ENCODE measurements around the gene SLC9A1.
"Not testable (repeated sequence)": the region's sequence is repeated elsewhere in the genome, so short reads cannot be mapped to it uniquely, and the experiment has no call there.

SLC9A1 gene

DNA sequence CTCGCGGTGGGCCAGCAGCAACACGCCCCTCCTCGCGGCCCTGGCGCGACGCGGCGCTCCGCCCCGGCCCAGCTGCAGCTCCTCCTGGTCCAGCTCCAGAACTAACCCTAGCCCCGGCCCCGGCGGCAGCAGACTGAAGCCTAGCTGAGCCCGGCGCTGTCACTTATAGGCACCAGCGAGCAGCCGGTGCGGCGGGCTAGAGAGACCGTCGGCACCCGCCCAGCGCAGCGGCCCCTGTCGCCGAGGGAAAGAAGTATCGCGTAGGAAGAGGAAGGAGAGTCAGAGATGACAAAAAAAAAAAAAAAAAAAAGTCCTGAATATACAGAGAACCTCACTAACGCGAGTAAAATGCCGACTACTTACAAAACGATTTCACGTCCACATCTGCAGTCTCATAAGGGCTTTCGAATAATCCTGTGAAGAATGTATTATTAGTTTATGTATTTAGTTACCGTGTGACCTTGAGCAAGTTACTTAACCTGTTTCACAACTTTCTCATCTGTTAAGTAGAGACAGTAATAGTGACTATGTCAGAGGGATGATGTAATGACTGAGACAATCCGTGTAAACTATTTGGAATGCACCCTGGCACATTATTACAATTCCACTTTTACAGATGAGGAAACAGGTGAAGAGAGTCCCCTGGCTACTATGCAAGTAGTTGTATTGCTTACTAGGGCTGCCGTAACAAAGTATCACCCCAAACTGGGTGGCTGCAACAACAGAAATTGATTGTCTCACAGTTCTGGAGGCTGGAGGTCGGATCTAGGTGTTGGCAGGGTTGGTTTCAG, at the start of gene SLC9A1:
TSS of gene SLC9A1 (minus strand) at position 135 of the 791 bp plus-strand sequence. CDS start 791 bp downstream, outside the sequence.
- Histone ChIP-seq H3K9ac (peak within 1 kb of the TSS; percentile 88 to 98 (median 96)), H3K9me3 (replicated peaks in 1 of 11) (no peaks in the 10 kb centered on the region), H4K20me1 (peaks cover 0 to 45% (median 41%) of the 10 kb centered on the region in 11 experiments; a peak in 21 of 22 replicates), H3K4me3 (peak within 1 kb of the TSS; percentile 76 to 94 (median 83)), H3K4me1 (peaks cover 45 to 52% (median 49%) of the 10 kb centered on the region in 10 experiments), H3K36me3 (peaks cover 0 to 22% (median 4%) of the 10 kb centered on the region in 11 experiments; a peak in 10 of 22 replicates), H3K27ac (peak within 1 kb of the TSS; percentile 84 to 95 (median 91)), H3K27me3 (no peaks in the 10 kb centered on the region), H3K4me2 (peak within 1 kb of the TSS; percentile 93 to 100 (median 99))
- TF ChIP-seq Cebpa-rat (IDR thresholded peaks at IDR 0.05), result peak in 4 of 11 experiments; percentile 19 to 64 (median 42); a peak in 5 of 22 replicates

DNA sequence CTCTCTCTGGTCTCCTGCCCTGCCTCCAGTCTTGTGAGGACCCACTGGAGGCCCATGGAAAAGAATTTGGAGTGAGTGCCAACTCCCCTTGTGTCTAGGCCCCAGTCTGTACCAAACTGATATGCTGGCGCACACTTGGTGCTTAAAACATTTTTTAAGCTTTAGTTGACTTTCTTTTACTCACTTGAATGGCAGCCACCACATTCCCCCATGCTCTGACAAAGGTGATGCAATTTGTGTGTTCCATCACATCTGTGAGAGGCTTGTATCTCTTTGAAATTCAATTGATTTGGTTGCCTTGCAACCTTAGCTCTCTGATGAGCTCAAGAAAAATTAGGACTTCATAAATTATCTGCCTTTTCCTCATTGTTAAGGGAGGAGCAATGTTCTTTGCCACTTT, 49.0 kb upstream of the SLC9A1 start:
- no peak overlapping the region for H3K27ac ChIP-seq
- H3K36me3 ChIP-seq, result no peaks in the 10 kb centered on the region
- no peaks in the 10 kb centered on the region for H4K20me1 ChIP-seq
- H3K4me2 ChIP-seq, result no peak overlapping the region
- peaks cover 0 to 27% (median 7%) of the 10 kb centered on the region in 10 experiments; a peak in 10 of 20 replicates for H3K4me1 ChIP-seq
- H3K27me3 ChIP-seq, result no peaks in the 10 kb centered on the region
- no peaks in the 10 kb centered on the region for H3K9me3 ChIP-seq (replicated peaks in 1 of 11)
- no peak overlapping the region for H3K9ac ChIP-seq
- no peak for TF ChIP-seq Cebpa-rat (IDR thresholded peaks at IDR 0.05)
- H3K4me3 ChIP-seq, result no peak overlapping the region

GRCh38 chr1:27201295-27201694, 46.4 kb upstream of the SLC9A1 start:
- no peak for TF ChIP-seq Cebpa-rat (IDR thresholded peaks at IDR 0.05)

GRCh38 chr1:27193194-27193593, 38.3 kb upstream of the SLC9A1 start:
- Histone ChIP-seq H3K9me3 (replicated peaks in 1 of 11) (peaks cover 0 to 16% (median 4%) of the 10 kb centered on the region in 11 experiments; a peak in 5 of 22 replicates), H3K27me3 (no peaks in the 10 kb centered on the region), H3K27ac (no peak overlapping the region), H3K9ac (no peak overlapping the region), H3K4me2 (peak overlapping the region in 3 of 11 experiments; percentile 62 to 78 (median 69); a peak in 3 of 22 replicates), H3K36me3 (no peaks in the 10 kb centered on the region), H4K20me1 (no peaks in the 10 kb centered on the region), H3K4me3 (no peak overlapping the region), H3K4me1 (peaks cover 0 to 31% (median 5%) of the 10 kb centered on the region in 10 experiments; a peak in 9 of 20 replicates)
- no peak for TF ChIP-seq Cebpa-rat (IDR thresholded peaks at IDR 0.05)

More at GRCh38 chr1:27201295-27201694, 46.4 kb upstream of the SLC9A1 start:
- Histone ChIP-seq H3K9ac (no peak overlapping the region), H3K9me3 (replicated peaks in 1 of 11) (no peaks in the 10 kb centered on the region), H3K36me3 (no peaks in the 10 kb centered on the region), H4K20me1 (no peaks in the 10 kb centered on the region), H3K4me1 (peaks cover 0 to 16% (median 6%) of the 10 kb centered on the region in 10 experiments; a peak in 10 of 20 replicates), H3K4me3 (no peak overlapping the region), H3K27me3 (no peaks in the 10 kb centered on the region), H3K27ac (no peak overlapping the region), H3K4me2 (no peak overlapping the region)

DNA sequence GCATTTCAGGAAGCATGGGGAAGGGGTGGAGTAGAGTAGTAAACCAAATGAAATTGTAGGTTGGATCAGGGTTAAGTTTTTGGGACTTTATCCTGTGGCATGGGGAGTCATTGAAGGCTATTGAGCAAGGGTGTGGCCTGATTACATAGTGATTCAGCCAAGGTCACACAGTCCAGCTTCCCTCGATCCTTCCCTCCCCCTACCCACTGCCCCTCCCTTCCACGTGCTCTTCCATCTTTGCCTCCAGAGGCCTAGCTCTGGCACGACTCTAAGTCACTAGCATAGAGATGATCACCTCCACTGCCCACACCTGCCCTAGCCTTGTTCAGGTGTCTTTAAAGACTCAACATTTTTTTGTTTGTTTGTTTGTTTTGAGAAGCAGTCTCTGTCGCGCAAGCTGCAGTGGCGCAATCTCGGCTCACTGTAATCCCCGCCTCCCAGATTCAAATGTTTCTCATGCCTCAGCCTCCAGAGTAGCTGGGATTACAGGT, 37.2 kb upstream of the SLC9A1 start:
- no peak overlapping the region for H3K4me3 ChIP-seq
- H3K4me1 ChIP-seq, result peaks cover 0 to 31% (median 5%) of the 10 kb centered on the region in 10 experiments; a peak in 9 of 20 replicates
- H3K9me3 ChIP-seq (replicated peaks in 1 of 11), result peaks cover 0 to 22% (median 10%) of the 10 kb centered on the region in 11 experiments; a peak in 9 of 22 replicates
- no peaks in the 10 kb centered on the region for H4K20me1 ChIP-seq
- peak overlapping the region in 4 of 11 experiments; percentile 27 to 78 (median 66); a peak in 8 of 22 replicates for H3K4me2 ChIP-seq
- H3K36me3 ChIP-seq, result no peaks in the 10 kb centered on the region
- H3K27ac ChIP-seq, result no peak overlapping the region
- no peak overlapping the region for H3K9ac ChIP-seq
- H3K27me3 ChIP-seq, result no peaks in the 10 kb centered on the region
- no peak for TF ChIP-seq Cebpa-rat (IDR thresholded peaks at IDR 0.05)

- H4K20me1 ChIP-seq, H3K27ac ChIP-seq, H3K4me3 ChIP-seq, H3K36me3 ChIP-seq, H3K4me2 ChIP-seq, H3K27me3 ChIP-seq, H3K4me1 ChIP-seq, H3K9ac ChIP-seq: not testable (repeated sequence)
- H3K9me3 ChIP-seq (replicated peaks in 1 of 11), result peaks cover 58 to 86% (median 74%) of the 10 kb centered on the region in 11 experiments
Measured at GRCh38 chr1:27184665-27185064, 29.7 kb upstream of the SLC9A1 start.

GRCh38 chr1:27179979-27180378, 25.1 kb upstream of the SLC9A1 start:
- Histone ChIP-seq H3K4me3 (no peak overlapping the region), H3K4me1 (no peaks in the 10 kb centered on the region), H3K36me3 (no peaks in the 10 kb centered on the region; a peak in 1 of 22 replicates), H3K9ac (no peak overlapping the region), H3K9me3 (replicated peaks in 1 of 11) (peaks cover 84 to 99% (median 91%) of the 10 kb centered on the region in 11 experiments), H3K27me3 (no peaks in the 10 kb centered on the region), H3K27ac (no peak overlapping the region), H3K4me2 (no peak overlapping the region), H4K20me1 (no peaks in the 10 kb centered on the region)
- no peak for TF ChIP-seq Cebpa-rat (IDR thresholded peaks at IDR 0.05)

GRCh38 chr1:27179379-27179778, 24.5 kb upstream of the SLC9A1 start:
- H3K27me3 ChIP-seq, result no peaks in the 10 kb centered on the region
- no peak overlapping the region for H3K9ac ChIP-seq
- no peak overlapping the region for H3K27ac ChIP-seq
- H3K4me1 ChIP-seq, result no peaks in the 10 kb centered on the region
- no peaks in the 10 kb centered on the region for H4K20me1 ChIP-seq
- no peak overlapping the region for H3K4me3 ChIP-seq
- H3K4me2 ChIP-seq, result no peak overlapping the region
- no peaks in the 10 kb centered on the region; a peak in 1 of 22 replicates for H3K36me3 ChIP-seq
- peaks cover 78 to 93% (median 85%) of the 10 kb centered on the region in 11 experiments for H3K9me3 ChIP-seq (replicated peaks in 1 of 11)
- no peak for TF ChIP-seq Cebpa-rat (IDR thresholded peaks at IDR 0.05)

GRCh38 chr1:27176954-27177353, 22.0 kb upstream of the SLC9A1 start:
- H3K36me3 ChIP-seq, result no peaks in the 10 kb centered on the region
- H3K4me1 ChIP-seq, result no peaks in the 10 kb centered on the region
- H3K27ac ChIP-seq, result no peak overlapping the region
- peaks cover 54 to 70% (median 61%) of the 10 kb centered on the region in 11 experiments for H3K9me3 ChIP-seq (replicated peaks in 1 of 11)
- no peak overlapping the region for H3K4me3 ChIP-seq
- H4K20me1 ChIP-seq, result no peaks in the 10 kb centered on the region
- no peak for TF ChIP-seq Cebpa-rat (IDR thresholded peaks at IDR 0.05)
- no peak overlapping the region for H3K9ac ChIP-seq
- H3K4me2 ChIP-seq, result no peak overlapping the region
- no peaks in the 10 kb centered on the region for H3K27me3 ChIP-seq
